GM18519 (cell line): ENCODE results near the gene AMIGO1.

Experiments used
- ATAC-seq: cut with Tn5 transposase; IDR thresholded peaks from one replicate; pipeline ENCODE4 v1.9.1; 2021; ENCODE audit warnings: mild to moderate bottlenecking, moderate library complexity; ENCODE audit not compliant: unreplicated experiment, low FRiP score

The AMIGO1 gene

GRCh38 chr1:109466125-109466451 is 43.4 kb downstream of the AMIGO1 start:
- no peak for ATAC-seq

- ATAC-seq, result no peak
Observed at GRCh38 chr1:109457819-109458218, 51.7 kb downstream of the AMIGO1 start.

DNA sequence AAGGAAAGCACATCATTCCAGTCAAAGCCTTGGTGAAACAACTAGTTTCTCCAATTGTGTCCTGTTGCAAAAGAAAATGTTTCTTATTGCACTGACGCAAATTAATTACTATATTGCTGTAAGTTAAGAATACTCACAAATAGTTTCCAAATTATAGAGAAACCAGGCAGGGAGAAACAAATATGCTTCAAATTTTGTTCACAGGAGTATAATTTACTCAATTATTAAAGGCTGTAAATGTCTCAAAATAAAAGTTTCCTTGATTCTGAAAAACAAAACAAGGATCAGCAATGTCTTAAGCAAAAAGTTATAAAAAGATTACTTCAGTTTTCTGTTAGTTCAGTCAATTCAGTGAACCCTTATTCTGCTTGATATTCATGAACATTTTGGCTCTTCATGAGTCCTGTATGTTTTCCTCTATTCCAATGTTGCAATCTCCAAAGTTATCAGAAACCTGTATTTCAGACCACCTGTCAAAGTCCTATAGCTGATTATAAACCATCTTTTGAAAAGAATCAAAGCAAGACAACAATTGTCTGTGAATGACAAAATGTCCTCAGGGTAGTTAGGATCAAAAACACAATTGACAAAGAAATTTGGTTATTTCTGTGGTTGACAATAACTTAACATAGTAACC is 54.9 kb downstream of the AMIGO1 start:
- no peak for ATAC-seq
